ENCODE results near the gene NECTIN1. TPM values are rescaled to one million over a fixed set of nuclear protein-coding genes. Genes with fewer than 3 reads are reported as not detected.
A peak's percentile ranks its signal among the peaks of the same experiment; 100 is the strongest.

NECTIN1 gene
- total RNA-seq, 6 experiments from 2014 or later: 4.3 to 8.4 (median 6.1) TPM

DNA sequence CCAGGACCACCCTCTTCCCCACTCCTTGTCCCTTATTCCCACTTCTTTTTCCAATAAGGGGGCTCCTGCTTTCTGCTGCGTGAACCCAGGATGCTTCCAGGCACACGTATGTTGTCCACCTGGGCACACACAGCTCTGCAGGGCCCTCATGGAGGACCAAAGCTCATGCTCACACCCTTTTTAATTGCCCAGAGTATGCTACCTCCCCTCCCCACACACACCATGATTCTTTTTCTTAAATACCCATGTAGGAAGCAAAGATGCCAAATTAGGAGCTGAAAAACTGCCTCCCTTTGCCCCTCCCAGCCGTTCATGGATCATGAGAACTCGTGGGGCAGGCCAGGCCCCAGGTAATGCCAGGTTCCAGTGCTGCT, 5.1 kb downstream of the NECTIN1 start:
- H3K4me1 ChIP-seq: peaks cover 0 to 9% (median 4%) of the 10 kb centered on the region in 4 donors
- ATAC-seq: no peak
- intact Hi-C loops (cut with DNase I): no loop called here

DNA sequence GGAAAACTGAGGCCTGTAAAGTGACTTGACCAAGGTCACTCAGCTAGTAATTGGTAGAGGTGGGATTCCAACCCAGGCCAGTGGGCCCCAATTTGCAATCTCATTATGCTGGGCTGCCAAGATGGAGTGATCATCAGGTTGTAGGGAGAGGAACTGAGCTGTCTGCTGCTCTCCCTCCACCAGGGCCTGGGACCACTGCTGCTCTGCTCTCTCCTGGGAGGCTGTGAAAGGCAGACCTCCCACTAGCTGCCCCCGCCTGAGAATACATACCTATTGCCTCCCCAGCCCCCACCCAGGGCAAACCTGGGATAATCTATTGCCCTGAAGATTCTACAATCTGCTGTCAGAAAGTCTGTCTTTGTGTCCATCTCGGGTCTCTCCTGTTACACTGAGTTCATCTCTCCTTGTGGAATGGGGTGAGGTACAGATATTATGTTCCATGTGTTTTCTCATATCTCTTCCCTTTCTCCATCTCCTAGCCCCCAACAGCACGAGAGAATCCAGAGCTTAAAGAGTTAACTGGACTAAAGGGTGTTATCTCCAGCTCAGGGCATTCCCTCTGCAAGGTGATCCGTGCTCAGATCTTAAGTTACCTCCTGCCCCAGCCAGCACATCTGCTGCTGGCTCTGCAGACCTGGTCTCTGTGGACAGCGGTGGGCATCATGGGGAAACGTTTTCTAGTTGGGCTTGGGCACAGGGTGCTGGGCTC, 5.6 kb downstream of the NECTIN1 start:
- ATAC-seq (no peak), DNase-seq (peak in 1 of 3 donors; percentile 11)
- WGBS (ENCODE audit: insufficient coverage, low coverage, low lambda C conversion rate, missing lambda C conversion rate): 78% methylated on average over 5 of the region's 6 CpGs
- TF ChIP-seq, protein P1, sequence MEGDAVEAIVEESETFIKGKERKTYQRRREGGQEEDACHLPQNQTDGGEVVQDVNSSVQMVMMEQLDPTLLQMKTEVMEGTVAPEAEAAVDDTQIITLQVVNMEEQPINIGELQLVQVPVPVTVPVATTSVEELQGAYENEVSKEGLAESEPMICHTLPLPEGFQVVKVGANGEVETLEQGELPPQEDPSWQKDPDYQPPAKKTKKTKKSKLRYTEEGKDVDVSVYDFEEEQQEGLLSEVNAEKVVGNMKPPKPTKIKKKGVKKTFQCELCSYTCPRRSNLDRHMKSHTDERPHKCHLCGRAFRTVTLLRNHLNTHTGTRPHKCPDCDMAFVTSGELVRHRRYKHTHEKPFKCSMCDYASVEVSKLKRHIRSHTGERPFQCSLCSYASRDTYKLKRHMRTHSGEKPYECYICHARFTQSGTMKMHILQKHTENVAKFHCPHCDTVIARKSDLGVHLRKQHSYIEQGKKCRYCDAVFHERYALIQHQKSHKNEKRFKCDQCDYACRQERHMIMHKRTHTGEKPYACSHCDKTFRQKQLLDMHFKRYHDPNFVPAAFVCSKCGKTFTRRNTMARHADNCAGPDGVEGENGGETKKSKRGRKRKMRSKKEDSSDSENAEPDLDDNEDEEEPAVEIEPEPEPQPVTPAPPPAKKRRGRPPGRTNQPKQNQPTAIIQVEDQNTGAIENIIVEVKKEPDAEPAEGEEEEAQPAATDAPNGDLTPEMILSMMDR (IDR thresholded peaks at IDR 0.05): no peak
- no peak for TF ChIP-seq POLR2A (IDR thresholded peaks at IDR 0.05)
- intact Hi-C loops (cut with DNase I): no loop called here
- Histone ChIP-seq H3K27me3 (no peaks in the 10 kb centered on the region), H3K36me3 (no peaks in the 10 kb centered on the region), H3K27ac (no peak overlapping the region), H3K4me1 (peaks cover 0 to 12% (median 5%) of the 10 kb centered on the region in 4 donors), H3K9me3 (no peaks in the 10 kb centered on the region), H3K4me3 (no peak overlapping the region)

More for the DNA sequence above, 5.1 kb downstream of the NECTIN1 start:
- no peak overlapping the region for H3K27ac ChIP-seq
- no peak overlapping the region for H3K4me3 ChIP-seq
- H3K27me3 ChIP-seq: no peaks in the 10 kb centered on the region
- no peaks in the 10 kb centered on the region for H3K36me3 ChIP-seq
- WGBS (ENCODE audit: insufficient coverage, low coverage, low lambda C conversion rate, missing lambda C conversion rate): 68% methylated on average over 4 of the region's 4 CpGs
- TF ChIP-seq, protein P1 (IDR thresholded peaks at IDR 0.05): no peak
- TF ChIP-seq POLR2A (IDR thresholded peaks at IDR 0.05): no peak
- no peaks in the 10 kb centered on the region for H3K9me3 ChIP-seq
- no peak for DNase-seq

DNA sequence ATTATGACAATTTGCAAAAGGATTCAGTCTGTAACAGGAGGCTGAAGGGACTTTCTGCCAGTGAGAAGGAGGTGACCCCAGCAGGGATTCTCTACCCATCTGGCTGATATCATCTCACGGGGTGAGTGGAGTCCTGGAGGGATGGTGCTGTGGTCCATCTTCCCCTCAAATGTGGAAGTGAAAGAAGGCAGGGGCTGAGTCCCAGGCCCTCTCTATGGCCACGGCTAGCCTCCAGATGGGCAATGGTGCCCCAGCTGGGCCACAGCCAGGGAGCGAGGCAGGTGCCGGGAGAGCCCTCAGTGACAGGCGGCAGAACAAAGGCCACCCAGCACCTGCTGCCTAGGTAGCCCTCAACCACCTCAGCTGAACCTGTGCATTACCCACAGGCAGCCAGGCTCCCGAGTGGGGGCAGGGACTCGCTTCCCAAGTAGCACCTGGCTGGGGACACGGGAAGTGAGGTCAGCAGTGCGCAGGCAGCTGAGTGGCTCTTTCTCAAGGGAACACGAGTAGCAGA, 6.7 kb downstream of the NECTIN1 start:
- peak in 1 of 3 donors; percentile 53 for DNase-seq
- intact Hi-C loops (cut with DNase I): no loop called here
- no peak for ATAC-seq
- no peaks in the 10 kb centered on the region for H3K27me3 ChIP-seq
- H3K27ac ChIP-seq: no peak overlapping the region
- H3K4me1 ChIP-seq: peaks cover 0 to 18% (median 9%) of the 10 kb centered on the region in 4 donors
- 70% methylated on average over 2 of the region's 10 CpGs for WGBS (ENCODE audit: insufficient coverage, low coverage, low lambda C conversion rate, missing lambda C conversion rate)
- no peaks in the 10 kb centered on the region for H3K36me3 ChIP-seq
- no peaks in the 10 kb centered on the region for H3K9me3 ChIP-seq
- no peak overlapping the region for H3K4me3 ChIP-seq
- TF ChIP-seq, protein P1 (IDR thresholded peaks at IDR 0.05): no peak
- no peak for TF ChIP-seq POLR2A (IDR thresholded peaks at IDR 0.05)

DNA sequence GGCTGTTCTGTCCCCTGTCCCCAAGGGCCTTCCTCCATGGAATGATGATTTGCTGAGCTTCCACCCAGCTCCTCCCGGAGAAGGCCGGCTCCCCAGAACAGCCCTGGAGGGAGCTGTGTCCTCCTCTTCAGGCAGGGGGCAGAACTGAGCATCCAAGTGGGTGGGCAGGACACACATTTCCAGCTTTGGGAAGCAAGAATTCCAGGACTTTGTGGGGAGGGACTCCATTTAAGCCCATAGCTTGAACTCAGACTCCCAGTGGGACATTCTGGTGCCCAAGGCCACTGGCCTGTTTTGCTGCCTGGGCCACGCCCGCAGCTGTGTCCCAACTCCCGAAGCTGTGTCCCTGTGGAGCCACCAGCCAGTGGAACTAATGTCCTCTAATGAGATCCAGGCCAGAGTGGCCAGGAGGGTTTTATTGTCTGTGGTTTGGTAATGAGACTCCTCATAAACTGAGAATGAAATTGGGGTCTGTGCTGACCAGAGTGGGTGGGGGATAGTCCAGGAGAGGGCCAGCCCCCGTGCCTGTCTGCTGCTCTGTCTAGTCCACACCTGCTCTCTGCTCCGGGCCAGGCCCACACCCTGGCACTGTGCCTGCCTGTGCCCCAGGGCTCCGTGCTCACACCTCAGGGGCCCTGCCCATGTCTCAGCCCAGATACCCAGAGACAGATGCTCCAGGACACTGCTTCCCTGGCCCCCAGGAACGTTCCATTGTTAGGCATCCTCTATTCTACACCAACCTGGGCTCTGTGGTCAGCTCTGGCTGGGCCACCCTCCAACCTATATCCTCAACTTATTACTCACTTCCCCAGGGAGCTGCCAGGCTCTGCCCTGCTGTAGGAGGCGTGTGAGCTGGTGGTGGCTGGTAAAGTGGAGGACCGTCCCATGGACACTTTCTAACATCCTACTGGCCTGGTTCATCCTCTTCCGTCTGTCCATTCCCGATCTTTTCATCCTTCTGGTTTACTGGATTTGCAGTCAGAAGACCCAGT, 7.6 kb downstream of the NECTIN1 start:
- peaks cover 0 to 17% (median 6%) of the 10 kb centered on the region in 4 donors for H3K4me1 ChIP-seq
- WGBS (ENCODE audit: insufficient coverage, low coverage, low lambda C conversion rate, missing lambda C conversion rate): 77% methylated on average over 8 of the region's 13 CpGs

More for the DNA sequence above, 7.6 kb downstream of the NECTIN1 start:
- Histone ChIP-seq H3K4me3 (no peak overlapping the region), H3K27ac (no peak overlapping the region), H3K9me3 (no peaks in the 10 kb centered on the region), H3K27me3 (no peaks in the 10 kb centered on the region), H3K36me3 (no peaks in the 10 kb centered on the region)
- no peak for DNase-seq
- TF ChIP-seq, protein P1 (IDR thresholded peaks at IDR 0.05): peak; percentile 25 to 44 (median 30)
- no peak for TF ChIP-seq POLR2A (IDR thresholded peaks at IDR 0.05)
- peak; percentile 16 to 53 (median 44) for ATAC-seq
- intact Hi-C loops (cut with DNase I): no loop called here

Measured in right lobe of liver (tissue), 6 donors.